ENCODE results near the gene DPY30.

GRCh38 chr2:31983762-31984467, 55.7 kb downstream of the DPY30 start:
- TF ChIP-seq CTCF (IDR thresholded peaks at IDR 0.05), result no peak
- TF ChIP-seq POLR2A (IDR thresholded peaks at IDR 0.05), result no peak
- TF ChIP-seq POLR2AphosphoS5 (IDR thresholded peaks at IDR 0.05), result no peak
- no peak for TF ChIP-seq EP300 (IDR thresholded peaks at IDR 0.05)
